ENCODE data around the gene CTBS. TPM values are rescaled to one million over a fixed set of nuclear protein-coding genes. Genes with fewer than 3 reads are reported as not detected.

Gene CTBS
- total RNA-seq, 2 donors from 2014 or later = 11.7 to 15.0 TPM

DNA sequence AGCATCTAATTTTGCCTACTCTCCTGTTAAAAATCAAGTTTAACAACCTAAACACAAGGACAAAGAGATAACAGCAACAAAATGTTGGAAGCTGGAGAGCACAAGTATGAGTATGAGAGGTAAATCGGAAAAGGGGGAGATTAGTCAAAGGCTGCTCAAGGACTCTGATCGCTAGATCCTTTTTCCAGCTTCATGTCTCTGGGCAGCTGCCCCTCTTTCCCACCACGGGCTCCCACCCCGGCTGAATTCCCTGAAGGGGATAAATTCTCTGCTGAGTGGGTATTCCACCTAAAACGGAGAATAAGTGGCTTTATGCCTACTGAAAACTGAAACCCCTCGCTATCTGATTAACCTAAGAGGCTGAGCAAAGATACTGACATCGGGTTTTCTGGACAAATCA, 696 bp upstream of the CTBS start:
- peaks cover 5% of the 10 kb centered on the region for H3K27me3 Mint-ChIP-seq
- peaks cover 4% of the 10 kb centered on the region for H3K36me3 Mint-ChIP-seq (ENCODE audit: low read depth)
- H3K27ac Mint-ChIP-seq = peak overlapping the region; percentile 97
- no peak for ATAC-seq
- H3K9me3 ChIP-seq (ENCODE audit: control insufficient read depth, low read length, poor library complexity, severe bottlenecking) = no peaks in the 10 kb centered on the region
- peaks cover 36% of the 10 kb centered on the region for H3K4me1 Mint-ChIP-seq
- H3K4me3 Mint-ChIP-seq = peak overlapping the region; percentile 95
- DNase-seq = no peak

DNA sequence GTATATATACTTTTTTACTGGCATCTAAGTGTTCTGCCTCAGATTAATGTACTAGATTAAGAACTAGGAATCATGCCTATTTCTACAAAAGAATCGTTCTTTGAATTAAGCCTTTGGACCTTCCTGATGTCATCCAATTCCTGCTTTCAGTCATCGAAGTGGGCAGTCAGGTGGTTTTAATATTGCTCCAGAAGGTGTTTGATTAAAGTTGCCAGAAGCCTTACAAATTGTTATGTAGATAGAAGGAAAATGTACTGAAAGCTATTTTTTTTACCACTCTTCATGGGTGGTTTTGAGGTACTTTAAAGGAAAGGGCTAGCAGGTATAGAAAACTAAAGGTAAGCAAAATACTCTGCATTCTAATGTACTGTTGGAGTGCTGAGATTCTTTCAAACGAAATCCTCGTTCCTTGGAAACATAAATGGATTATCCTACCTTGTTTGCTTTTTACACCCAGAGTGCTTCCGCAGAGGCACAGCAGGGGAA, 716 bp downstream of the CTBS start:
- peak overlapping the region; percentile 97 for H3K27ac Mint-ChIP-seq
- H3K9me3 ChIP-seq (ENCODE audit: control insufficient read depth, low read length, poor library complexity, severe bottlenecking) = no peaks in the 10 kb centered on the region
- ATAC-seq = no peak
- DNase-seq = no peak
- H3K27me3 Mint-ChIP-seq = peaks cover 5% of the 10 kb centered on the region
- H3K4me1 Mint-ChIP-seq = peaks cover 40% of the 10 kb centered on the region
- H3K4me3 Mint-ChIP-seq = peak overlapping the region; percentile 95
- peaks cover 6% of the 10 kb centered on the region for H3K36me3 Mint-ChIP-seq (ENCODE audit: low read depth)

DNA sequence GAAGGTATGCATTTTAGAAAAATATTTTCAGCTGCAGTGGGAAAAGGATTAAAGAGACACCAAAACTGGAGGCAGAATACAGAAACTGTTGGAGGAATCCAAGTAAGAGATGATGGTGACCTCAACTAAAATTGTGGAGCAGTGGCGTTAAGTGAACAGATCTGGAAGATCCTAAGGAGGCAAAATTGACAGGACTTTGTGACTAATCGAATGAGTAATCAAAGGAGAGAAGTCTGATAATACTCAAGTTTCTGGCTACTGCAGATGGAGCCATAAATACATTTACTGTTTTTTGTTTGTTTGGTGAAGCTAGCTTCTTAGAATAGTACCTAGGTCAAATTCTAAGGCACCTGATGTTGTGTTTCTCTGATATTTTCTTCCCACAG, 3.1 kb downstream of the CTBS start:
- Mint-ChIP-seq H3K4me1 (peaks cover 47% of the 10 kb centered on the region), H3K27me3 (no peaks in the 10 kb centered on the region), H3K4me3 (peak overlapping the region; percentile 5), H3K27ac (peak overlapping the region; percentile 48), H3K36me3 (ENCODE audit: low read depth) (peaks cover 9% of the 10 kb centered on the region)
- DNase-seq = no peak
- H3K9me3 ChIP-seq (ENCODE audit: control insufficient read depth, low read length, poor library complexity, severe bottlenecking) = no peaks in the 10 kb centered on the region
- no peak for ATAC-seq

DNA sequence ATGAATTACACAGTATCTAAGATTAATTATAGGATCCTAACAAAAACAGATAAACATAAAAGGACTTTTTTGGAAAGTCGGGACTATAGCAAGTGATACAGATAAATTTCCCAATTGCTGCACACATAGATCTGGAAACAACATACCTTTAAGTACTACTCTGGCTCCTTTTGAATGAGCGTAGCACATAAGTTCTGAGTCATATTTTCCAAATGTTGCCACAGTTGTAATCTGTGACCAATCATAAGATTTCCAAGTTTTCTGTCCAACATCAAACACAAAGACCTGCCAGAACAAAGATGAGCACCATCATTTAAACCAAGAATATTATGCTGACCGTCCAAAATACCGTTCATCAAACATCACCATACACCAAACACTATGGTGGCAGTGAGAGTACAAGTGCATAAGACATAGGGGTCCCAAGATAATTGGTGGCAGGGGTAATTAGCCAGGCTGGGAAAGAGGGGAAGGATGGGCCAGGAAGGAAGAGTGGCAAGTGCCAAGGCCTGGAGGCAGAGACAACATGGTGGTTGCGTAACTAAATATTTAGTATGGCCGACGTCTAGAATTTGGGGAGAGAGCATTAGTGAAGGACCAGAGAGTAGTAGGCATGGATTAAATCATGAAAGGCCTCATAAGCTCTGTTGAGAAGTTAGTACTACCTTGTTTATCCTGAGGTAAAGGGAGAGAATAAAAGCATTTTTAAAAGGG, 3.6 kb downstream of the CTBS start:
- ATAC-seq = no peak

DNA sequence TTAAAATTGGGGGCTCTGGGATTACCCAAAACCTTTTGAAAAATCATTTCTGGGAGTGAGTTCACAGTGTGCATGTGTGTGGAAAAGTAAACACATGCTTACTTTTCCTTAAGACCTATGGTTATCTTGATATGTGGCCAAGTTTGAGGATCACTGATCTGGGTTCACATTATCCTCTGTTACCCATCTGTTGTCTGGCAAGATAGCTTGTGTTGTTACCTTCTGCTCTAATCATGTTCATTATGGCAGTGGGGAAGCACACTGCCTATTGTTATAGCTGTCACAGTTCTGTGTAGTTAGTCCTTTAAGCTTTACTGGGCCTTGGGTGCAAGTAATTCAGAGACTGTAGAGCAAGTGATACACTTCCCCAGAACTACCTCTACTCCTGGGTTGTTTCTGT, 5.0 kb downstream of the CTBS start:
- Mint-ChIP-seq H3K27ac (no peak overlapping the region), H3K27me3 (no peaks in the 10 kb centered on the region), H3K36me3 (ENCODE audit: low read depth) (peaks cover 7% of the 10 kb centered on the region), H3K4me1 (peaks cover 39% of the 10 kb centered on the region), H3K4me3 (no peak overlapping the region)
- no peak for DNase-seq
- H3K9me3 ChIP-seq (ENCODE audit: control insufficient read depth, low read length, poor library complexity, severe bottlenecking) = no peaks in the 10 kb centered on the region
- ATAC-seq = no peak

More for the DNA sequence above, 3.6 kb downstream of the CTBS start:
- no peaks in the 10 kb centered on the region for H3K27me3 Mint-ChIP-seq
- no peak for DNase-seq
- peak overlapping the region; percentile 48 for H3K27ac Mint-ChIP-seq
- H3K4me3 Mint-ChIP-seq = no peak overlapping the region
- H3K4me1 Mint-ChIP-seq = peaks cover 47% of the 10 kb centered on the region
- peaks cover 9% of the 10 kb centered on the region for H3K36me3 Mint-ChIP-seq (ENCODE audit: low read depth)
- no peaks in the 10 kb centered on the region for H3K9me3 ChIP-seq (ENCODE audit: control insufficient read depth, low read length, poor library complexity, severe bottlenecking)

DNA sequence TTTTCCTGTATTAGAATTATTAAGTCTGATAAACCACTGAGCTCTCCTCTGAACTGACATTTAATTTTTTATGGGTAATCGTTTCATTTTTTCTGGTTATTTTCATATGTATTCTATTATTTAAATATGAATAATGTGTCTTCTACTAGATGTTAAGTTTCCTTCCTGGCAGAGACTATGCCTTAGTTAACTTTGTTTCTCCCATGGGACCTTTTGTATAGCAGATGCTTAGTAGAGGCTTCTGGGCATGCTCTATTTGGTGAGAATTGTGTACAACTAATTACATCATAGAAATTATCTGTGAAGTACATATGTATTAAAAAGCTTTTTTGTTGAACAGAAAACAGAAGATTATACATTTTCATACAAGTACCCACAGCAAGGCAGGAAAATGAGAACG, 23.4 kb downstream of the CTBS start:
- peaks cover 4% of the 10 kb centered on the region for H3K4me1 Mint-ChIP-seq
- H3K27ac Mint-ChIP-seq = no peak overlapping the region
- H3K27me3 Mint-ChIP-seq = no peaks in the 10 kb centered on the region
- peaks cover 6% of the 10 kb centered on the region for H3K36me3 Mint-ChIP-seq (ENCODE audit: low read depth)
- H3K9me3 ChIP-seq (ENCODE audit: control insufficient read depth, low read length, poor library complexity, severe bottlenecking) = no peaks in the 10 kb centered on the region
- no peak for ATAC-seq
- DNase-seq = no peak
- no peak overlapping the region for H3K4me3 Mint-ChIP-seq

DNA sequence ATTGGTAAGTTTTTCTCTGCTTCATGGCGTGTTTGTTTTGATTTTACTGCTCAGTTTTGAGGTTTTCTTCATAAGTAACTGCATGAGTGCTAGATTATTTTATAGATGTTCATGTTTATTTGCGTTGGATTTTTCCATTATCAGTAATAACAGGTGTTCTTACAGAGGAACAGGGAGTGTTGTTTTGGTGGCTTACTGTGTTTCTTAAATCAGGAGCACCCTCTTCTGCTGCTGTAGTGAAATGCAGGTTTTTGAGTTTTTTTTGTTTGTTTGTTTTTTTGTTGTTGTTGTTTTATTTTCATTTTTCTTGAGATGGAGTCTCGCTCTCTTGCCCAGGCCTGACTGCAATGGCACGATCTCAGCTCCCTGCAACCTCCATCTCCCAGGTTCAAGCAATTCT, 32.6 kb downstream of the CTBS start:
- Mint-ChIP-seq H3K27ac (peak overlapping the region; percentile 11), H3K36me3 (ENCODE audit: low read depth) (peaks cover 8% of the 10 kb centered on the region), H3K27me3 (no peaks in the 10 kb centered on the region), H3K4me1 (peaks cover 16% of the 10 kb centered on the region), H3K4me3 (no peak overlapping the region)
- no peak for ATAC-seq
- DNase-seq = no peak
- no peaks in the 10 kb centered on the region for H3K9me3 ChIP-seq (ENCODE audit: control insufficient read depth, low read length, poor library complexity, severe bottlenecking)

DNA sequence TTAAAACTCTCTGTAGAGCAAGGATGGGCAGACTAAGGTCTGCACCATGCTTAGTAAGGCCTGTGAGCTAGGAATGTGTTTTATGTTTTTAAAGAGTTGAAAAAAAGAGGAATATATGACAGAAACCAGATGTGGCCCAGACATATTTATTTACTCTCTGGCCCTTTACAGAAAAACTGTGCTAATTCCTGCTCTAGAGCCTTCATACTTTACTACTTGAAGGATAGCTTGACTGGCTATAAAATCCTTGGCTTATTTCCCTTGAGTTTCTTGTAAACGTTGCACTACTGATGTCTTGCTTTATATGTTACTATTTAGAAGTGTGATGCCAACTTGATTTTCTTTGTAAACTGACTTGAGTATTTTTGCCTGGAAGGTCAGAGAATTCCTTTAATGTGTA, 33.5 kb downstream of the CTBS start:
- no peaks in the 10 kb centered on the region for H3K9me3 ChIP-seq (ENCODE audit: control insufficient read depth, low read length, poor library complexity, severe bottlenecking)
- H3K27me3 Mint-ChIP-seq = no peaks in the 10 kb centered on the region
- H3K4me1 Mint-ChIP-seq = peaks cover 16% of the 10 kb centered on the region
- H3K27ac Mint-ChIP-seq = no peak overlapping the region
- H3K4me3 Mint-ChIP-seq = no peak overlapping the region
- ATAC-seq = no peak
- DNase-seq = no peak
- H3K36me3 Mint-ChIP-seq (ENCODE audit: low read depth) = peaks cover 7% of the 10 kb centered on the region

DNA sequence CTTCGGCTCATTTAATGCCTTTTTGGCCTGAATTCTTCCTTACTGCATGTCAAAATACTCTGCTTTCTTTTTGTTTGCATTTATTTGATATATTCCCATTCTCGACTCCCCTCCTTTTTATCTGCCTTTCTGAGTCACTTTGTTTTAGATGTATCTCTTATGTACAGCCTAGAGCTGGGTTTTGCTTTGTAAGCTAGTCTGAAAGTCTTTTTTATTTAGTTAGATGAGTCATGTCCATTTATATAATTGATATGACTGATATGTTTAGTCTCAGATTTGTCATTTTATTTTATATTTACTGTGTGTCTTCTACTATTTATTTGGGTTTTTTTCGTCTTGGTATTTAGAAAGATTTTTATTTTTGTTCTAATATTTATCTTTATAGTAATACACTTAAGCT, 34.3 kb downstream of the CTBS start:
- H3K27ac Mint-ChIP-seq = no peak overlapping the region
- no peak for DNase-seq
- no peak overlapping the region for H3K4me3 Mint-ChIP-seq
- ATAC-seq = no peak
- peaks cover 7% of the 10 kb centered on the region for H3K36me3 Mint-ChIP-seq (ENCODE audit: low read depth)
- H3K27me3 Mint-ChIP-seq = no peaks in the 10 kb centered on the region
- H3K9me3 ChIP-seq (ENCODE audit: control insufficient read depth, low read length, poor library complexity, severe bottlenecking) = no peaks in the 10 kb centered on the region
- peaks cover 16% of the 10 kb centered on the region for H3K4me1 Mint-ChIP-seq

DNA sequence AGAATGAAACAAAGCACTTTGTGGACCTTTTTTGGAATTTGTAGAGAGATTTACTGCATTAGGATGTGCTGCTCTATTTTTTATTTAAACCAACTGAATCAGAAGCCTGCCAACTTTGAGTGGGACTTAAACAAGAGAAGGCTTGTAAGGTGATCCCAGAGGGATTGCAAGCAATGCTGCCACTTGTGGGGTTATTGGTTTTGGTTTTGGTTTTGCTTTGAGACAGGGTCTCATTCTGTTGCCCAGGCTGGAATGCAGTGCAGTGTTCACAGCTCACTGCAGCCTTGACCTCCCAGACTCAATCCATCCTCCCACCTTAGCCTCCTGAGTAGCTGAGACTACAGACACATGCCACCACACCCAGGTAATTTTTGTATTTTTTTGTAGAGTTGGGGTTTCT, 35.6 kb downstream of the CTBS start:
- DNase-seq (no peak), ATAC-seq (no peak)
- H3K9me3 ChIP-seq (ENCODE audit: control insufficient read depth, low read length, poor library complexity, severe bottlenecking) = no peaks in the 10 kb centered on the region
- Mint-ChIP-seq H3K4me1 (peaks cover 16% of the 10 kb centered on the region), H3K27ac (no peak overlapping the region), H3K36me3 (ENCODE audit: low read depth) (peaks cover 7% of the 10 kb centered on the region), H3K27me3 (no peaks in the 10 kb centered on the region), H3K4me3 (no peak overlapping the region)

DNA sequence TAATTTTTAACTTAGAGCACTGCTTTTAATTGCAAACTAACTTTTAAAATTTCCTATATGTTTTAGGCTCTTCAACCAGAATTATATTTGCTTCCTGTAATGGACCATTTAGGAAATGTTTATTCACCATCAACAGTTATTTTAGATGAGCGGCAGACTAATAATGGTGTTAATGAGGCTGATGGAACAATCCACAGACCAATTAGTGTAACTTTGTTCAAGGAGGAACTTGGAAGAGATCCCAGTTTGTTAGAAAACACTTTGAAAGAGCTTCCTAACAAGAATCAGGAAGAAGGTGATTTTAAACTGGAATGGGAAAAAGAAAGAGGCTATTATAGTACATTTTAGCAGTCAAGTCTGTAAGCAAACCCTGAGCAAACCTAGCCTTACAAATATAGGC, 48.5 kb downstream of the CTBS start:
- no peak for DNase-seq
- Mint-ChIP-seq H3K27ac (no peak overlapping the region), H3K4me3 (no peak overlapping the region), H3K36me3 (ENCODE audit: low read depth) (peaks cover 6% of the 10 kb centered on the region), H3K27me3 (no peaks in the 10 kb centered on the region), H3K4me1 (peaks cover 10% of the 10 kb centered on the region)
- no peak for ATAC-seq
- no peaks in the 10 kb centered on the region for H3K9me3 ChIP-seq (ENCODE audit: control insufficient read depth, low read length, poor library complexity, severe bottlenecking)

DNA sequence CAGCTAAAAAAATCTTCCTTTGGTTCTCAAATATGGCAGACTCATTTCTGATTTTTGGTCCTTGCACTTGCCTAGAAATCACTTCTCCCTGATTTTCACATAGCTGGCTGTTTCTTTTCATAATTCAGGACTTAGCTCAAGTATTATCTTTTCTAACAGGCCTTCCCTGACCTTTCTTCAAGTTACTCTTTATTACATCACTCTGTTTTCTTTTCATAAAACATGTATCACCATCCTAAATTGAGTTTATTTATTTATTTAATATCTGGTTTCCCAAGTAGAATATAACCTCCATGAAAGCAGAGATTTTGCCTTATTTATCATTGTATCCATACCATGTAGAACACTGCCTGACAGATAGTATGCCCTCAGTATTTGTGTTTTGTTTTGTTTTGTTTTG, 49.6 kb downstream of the CTBS start:
- H3K4me3 Mint-ChIP-seq = no peak overlapping the region
- ATAC-seq (no peak), DNase-seq (no peak)
- no peaks in the 10 kb centered on the region for H3K9me3 ChIP-seq (ENCODE audit: control insufficient read depth, low read length, poor library complexity, severe bottlenecking)
- H3K27ac Mint-ChIP-seq = no peak overlapping the region
- peaks cover 6% of the 10 kb centered on the region for H3K36me3 Mint-ChIP-seq (ENCODE audit: low read depth)
- no peaks in the 10 kb centered on the region for H3K27me3 Mint-ChIP-seq
- H3K4me1 Mint-ChIP-seq = peaks cover 7% of the 10 kb centered on the region

DNA sequence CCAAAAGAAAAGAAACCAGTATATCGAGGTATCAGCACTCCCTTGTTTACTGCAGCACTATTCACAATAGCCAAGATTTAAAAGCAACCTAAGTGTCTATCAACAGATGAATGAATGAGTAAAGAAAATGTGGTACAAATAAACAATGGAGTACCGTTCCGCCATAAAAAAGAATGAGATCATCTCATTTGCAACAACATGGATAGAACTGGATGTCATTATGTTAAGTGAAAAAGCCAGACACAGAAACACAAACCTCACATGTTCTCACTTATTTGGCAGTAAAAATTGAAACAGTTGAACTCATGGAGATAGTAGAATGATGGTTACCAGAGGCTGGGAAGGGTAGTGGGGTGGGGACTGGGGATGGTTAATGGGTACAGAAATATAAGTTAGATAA, 63.6 kb downstream of the CTBS start:
- H3K4me3 Mint-ChIP-seq = no peak overlapping the region
- DNase-seq = no peak
- no peak overlapping the region for H3K27ac Mint-ChIP-seq
- peaks cover 3% of the 10 kb centered on the region for H3K36me3 Mint-ChIP-seq (ENCODE audit: low read depth)
- no peaks in the 10 kb centered on the region for H3K9me3 ChIP-seq (ENCODE audit: control insufficient read depth, low read length, poor library complexity, severe bottlenecking)
- no peaks in the 10 kb centered on the region for H3K4me1 Mint-ChIP-seq
- H3K27me3 Mint-ChIP-seq = no peaks in the 10 kb centered on the region
- ATAC-seq = no peak

DNA sequence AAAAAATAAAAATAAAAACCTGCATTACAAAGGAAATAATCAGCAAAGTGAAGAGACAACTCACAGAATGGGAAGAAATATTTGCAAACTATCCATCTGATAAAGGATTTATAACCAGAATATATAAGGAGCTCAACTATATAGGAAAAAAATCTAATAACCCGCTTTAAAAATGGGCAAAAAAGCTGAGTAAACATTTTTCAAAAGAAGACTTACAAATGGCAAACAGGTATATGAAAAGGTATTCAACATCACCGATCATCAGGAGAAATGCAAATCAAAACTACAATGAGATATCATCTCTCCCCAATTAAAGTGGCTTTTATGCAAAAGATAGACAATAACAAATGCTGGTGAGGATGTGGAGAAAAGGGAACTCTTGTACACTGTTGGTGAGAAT, 64.1 kb downstream of the CTBS start:
- H3K4me1 Mint-ChIP-seq = peaks cover 4% of the 10 kb centered on the region
- no peak overlapping the region for H3K27ac Mint-ChIP-seq
- no peak overlapping the region for H3K4me3 Mint-ChIP-seq
- H3K9me3 ChIP-seq (ENCODE audit: control insufficient read depth, low read length, poor library complexity, severe bottlenecking) = no peaks in the 10 kb centered on the region
- peaks cover 5% of the 10 kb centered on the region for H3K36me3 Mint-ChIP-seq (ENCODE audit: low read depth)
- no peak for DNase-seq
- ATAC-seq = no peak
- H3K27me3 Mint-ChIP-seq = no peaks in the 10 kb centered on the region
